ENCODE results near the gene LRP6. TPM values are rescaled to one million over a fixed set of nuclear protein-coding genes. Genes with fewer than 3 reads are reported as not detected.

The LRP6 gene
- total RNA-seq, 1 donor from 2014 or later = 56.2 TPM

- peak overlapping the region; percentile 51 for H3K27ac Mint-ChIP-seq (ENCODE audit: unreplicated experiment)
- H3K36me3 Mint-ChIP-seq (ENCODE audit: low read depth) = peaks cover 5% of the 10 kb centered on the region
- TF ChIP-seq CTCF (conservative IDR thresholded peaks at IDR 0.05) = no peak
- peaks cover 2% of the 10 kb centered on the region for H3K9me3 Mint-ChIP-seq
- no peak overlapping the region for H3K4me3 Mint-ChIP-seq
- no peaks in the 10 kb centered on the region for H3K27me3 Mint-ChIP-seq (ENCODE audit: low read depth)
- no peak for DNase-seq (ENCODE audit: low read depth, low spot score)
- H3K4me1 Mint-ChIP-seq = peaks cover 56% of the 10 kb centered on the region
Observed at GRCh38 chr12:12238605-12239004, 28.2 kb downstream of the LRP6 start.

DNA sequence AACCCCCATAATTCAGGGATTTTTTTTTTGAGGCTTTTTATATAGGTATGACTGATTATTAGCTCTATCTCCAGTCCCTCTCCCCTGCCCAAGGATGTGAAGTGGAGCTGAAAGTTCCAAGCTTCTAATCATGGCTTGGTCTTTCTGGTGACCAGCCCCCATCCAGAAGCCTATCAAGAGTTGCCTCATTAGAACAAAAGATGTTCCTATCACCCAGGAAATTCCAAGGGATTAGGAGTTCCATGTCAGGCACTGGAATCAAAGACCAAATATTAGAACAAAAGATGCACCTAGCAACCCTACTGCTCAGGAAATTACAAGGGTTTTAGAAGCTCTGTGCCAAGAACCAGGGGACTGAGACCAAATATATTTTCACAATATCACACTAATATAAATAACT is 29.9 kb downstream of the LRP6 start:
- peaks cover 2% of the 10 kb centered on the region for H3K9me3 Mint-ChIP-seq
- peaks cover 5% of the 10 kb centered on the region for H3K36me3 Mint-ChIP-seq (ENCODE audit: low read depth)
- no peak for DNase-seq (ENCODE audit: low read depth, low spot score)
- H3K27me3 Mint-ChIP-seq (ENCODE audit: low read depth) = no peaks in the 10 kb centered on the region
- peak overlapping the region; percentile 32 for H3K4me3 Mint-ChIP-seq
- no peak for TF ChIP-seq CTCF (conservative IDR thresholded peaks at IDR 0.05)
- peaks cover 58% of the 10 kb centered on the region for H3K4me1 Mint-ChIP-seq
- no peak overlapping the region for H3K27ac Mint-ChIP-seq (ENCODE audit: unreplicated experiment)

- H3K4me1 Mint-ChIP-seq = peaks cover 45% of the 10 kb centered on the region
- H3K4me3 Mint-ChIP-seq = no peak overlapping the region
- TF ChIP-seq CTCF (conservative IDR thresholded peaks at IDR 0.05) = no peak
- H3K27me3 Mint-ChIP-seq (ENCODE audit: low read depth) = no peaks in the 10 kb centered on the region
- peaks cover 4% of the 10 kb centered on the region for H3K9me3 Mint-ChIP-seq
- H3K36me3 Mint-ChIP-seq (ENCODE audit: low read depth) = peaks cover 13% of the 10 kb centered on the region
- H3K27ac Mint-ChIP-seq (ENCODE audit: unreplicated experiment) = no peak overlapping the region
- DNase-seq (ENCODE audit: low read depth, low spot score) = no peak
Observed at GRCh38 chr12:12230275-12230674, 36.6 kb downstream of the LRP6 start.

GRCh38 chr12:12229556-12230092 is 37.2 kb downstream of the LRP6 start:
- H3K36me3 Mint-ChIP-seq (ENCODE audit: low read depth) = peaks cover 16% of the 10 kb centered on the region
- H3K27me3 Mint-ChIP-seq (ENCODE audit: low read depth) = no peaks in the 10 kb centered on the region
- H3K4me1 Mint-ChIP-seq = peaks cover 48% of the 10 kb centered on the region
- no peak for DNase-seq (ENCODE audit: low read depth, low spot score)
- peaks cover 4% of the 10 kb centered on the region for H3K9me3 Mint-ChIP-seq
- no peak for TF ChIP-seq CTCF (conservative IDR thresholded peaks at IDR 0.05)
- no peak overlapping the region for H3K4me3 Mint-ChIP-seq
- H3K27ac Mint-ChIP-seq (ENCODE audit: unreplicated experiment) = no peak overlapping the region

- Mint-ChIP-seq H3K9me3 (peaks cover 4% of the 10 kb centered on the region), H3K36me3 (ENCODE audit: low read depth) (peaks cover 16% of the 10 kb centered on the region), H3K27me3 (ENCODE audit: low read depth) (no peaks in the 10 kb centered on the region), H3K27ac (ENCODE audit: unreplicated experiment) (no peak overlapping the region), H3K4me1 (peaks cover 42% of the 10 kb centered on the region), H3K4me3 (no peak overlapping the region)
- DNase-seq (ENCODE audit: low read depth, low spot score) = no peak
- TF ChIP-seq CTCF (conservative IDR thresholded peaks at IDR 0.05) = no peak
Observed at GRCh38 chr12:12228402-12228801, 38.4 kb downstream of the LRP6 start.
